HCT116 (cell line): ENCODE data around the gene MAP4K1. TPM values are rescaled to one million over a fixed set of nuclear protein-coding genes. Genes with fewer than 3 reads are reported as not detected.

ENCODE experiments used
- ATAC-seq: fragments of 200-7000 bp; cut with Tn5 transposase; 2 replicates; pipeline ENCODE4 v1.9.1; 2020; ENCODE audit warnings: mild to moderate bottlenecking, moderate library complexity
- BruUV-seq: library from RNA; stranded (reverse); fragments of 400-500 nt; replicated peaks from 2 replicates; lab custom pipeline; 2021; lab: Mats Ljungman, UMichigan
- CTCF ChIA-PET: fragments of 300-600 bp; sonication (Branson Sonifier 250); formaldehyde crosslinking; loops from one replicate; lab custom pipeline; 2021; ENCODE audit warnings: antibody characterized with exemption; lab: Charles Lee
- POLR2A ChIA-PET: fragments of 300-600, 350-600 bp; sonication (Branson Sonifier 250); formaldehyde crosslinking; loops from one replicate; lab custom pipeline; 2021; ENCODE audit warnings: antibody characterized with exemption; lab: Charles Lee
- RAD21 ChIA-PET, 2 experiments: fragments of 300-600 bp; sonication (Branson Sonifier 250); formaldehyde crosslinking; loops; one replicate each; lab custom pipeline; 2023; ENCODE audit warnings: low total read pairs in 2 of 2; ENCODE audit not compliant: uncharacterized antibody in 2 of 2, unreplicated experiment in 2 of 2, low non-redundant PET in 1 of 2; lab: Charles Lee
- DNase-seq: peaks from one replicate; pipeline ENCODE4 v3.0.0-alpha.2; 2010; ENCODE audit warnings: low read depth, low spot score
- H2AFZ ChIP-seq: fragments of 200-600 bp; shearing (Covaris generic), sonication (generic); 2 replicates; pipeline ENCODE4 v1.6.1; 2017; ENCODE audit warnings: low read depth, mixed run types, mixed read lengths, antibody characterized with exemption, low read length; ENCODE audit not compliant: poor library complexity, severe bottlenecking
- H3K27ac ChIP-seq: 2 replicates; pipeline ENCODE4 v1.5.1; 2012; ENCODE audit warnings: low read depth, low read length
- H3K27me3 ChIP-seq: fragments of 200-600 bp; sonication (generic); 2 replicates; pipeline ENCODE4 v1.6.1; 2016; ENCODE audit warnings: mixed run types, low read length, mixed read lengths; ENCODE audit not compliant: insufficient read depth
- H3K36me3 ChIP-seq, 2 experiments: fragments of 200-500 bp in 1 of 2; fragments of 200-600 bp in 1 of 2; sonication (Bioruptor generic) in 1 of 2; sonication (generic) in 1 of 2; 2 replicates each; pipeline versions ENCODE4 v1.5.1 to v1.6.1; 2014 to 2016; ENCODE audit warnings: low read length in 2 of 2, inconsistent platforms in 1 of 2, mixed read lengths in 1 of 2, mixed run types in 1 of 2; ENCODE audit not compliant: insufficient read depth in 2 of 2, control insufficient read depth in 1 of 2
- H3K4me1 ChIP-seq, 2 experiments: fragments of 200-600 bp in 1 of 2; sonication (generic) in 1 of 2; 2 replicates each; pipeline versions ENCODE4 v1.5.1 to v1.6.1; 2012 to 2017; ENCODE audit warnings: low read length in 2 of 2, inconsistent platforms in 1 of 2, mild to moderate bottlenecking in 1 of 2, mixed read lengths in 1 of 2, mixed run types in 1 of 2, moderate library complexity in 1 of 2; ENCODE audit not compliant: insufficient read depth in 2 of 2, control insufficient read depth in 1 of 2
- H3K4me2 ChIP-seq: fragments of 200-600 bp; sonication (generic); 2 replicates; pipeline ENCODE4 v1.6.1; 2017; ENCODE audit warnings: mixed run types, low read length, mixed read lengths
- H3K4me3 ChIP-seq, 2 experiments: fragments of 200-600 bp in 1 of 2; sonication (generic) in 1 of 2; replicated peaks in 1 of 2; 2 replicates each; pipeline ENCODE4 v1.5.1; 2011 to 2016; ENCODE audit warnings: low read length in 2 of 2, control low read depth in 1 of 2, low read depth in 1 of 2, mild to moderate bottlenecking in 1 of 2, mixed read lengths in 1 of 2, mixed run types in 1 of 2
- H3K79me2 ChIP-seq: fragments of 200-600 bp; sonication (generic); 2 replicates; pipeline ENCODE4 v1.6.1; 2017; ENCODE audit warnings: mild to moderate bottlenecking, mixed run types, low read length, moderate library complexity, mixed read lengths; ENCODE audit not compliant: insufficient read depth
- H3K9ac ChIP-seq: fragments of 200-600 bp; sonication (generic); 2 replicates; pipeline ENCODE4 v1.6.1; 2016; ENCODE audit warnings: low read length, mixed read lengths
- H3K9me2 ChIP-seq: fragments of 200-600 bp; sonication (generic), shearing (Covaris generic); 2 replicates; pipeline ENCODE4 v1.6.1; 2017; ENCODE audit warnings: mixed run types, mild to moderate bottlenecking, moderate library complexity; ENCODE audit not compliant: insufficient read depth
- H3K9me3 ChIP-seq, 2 experiments: fragments of 200-500 bp in 1 of 2; fragments of 200-600 bp in 1 of 2; sonication (Bioruptor generic) in 1 of 2; sonication (generic) in 1 of 2; 2 replicates each; pipeline ENCODE4 v1.6.1; 2014 to 2017; ENCODE audit warnings: low read length in 2 of 2, mixed read lengths in 2 of 2, inconsistent platforms in 1 of 2, low read depth in 1 of 2, mild to moderate bottlenecking in 1 of 2, mixed run types in 1 of 2, moderate library complexity in 1 of 2; ENCODE audit not compliant: control insufficient read depth in 1 of 2, insufficient read depth in 1 of 2
- H4K20me1 ChIP-seq: fragments of 200-600 bp; sonication (generic), shearing (Covaris generic); 2 replicates; pipeline ENCODE4 v1.6.1; 2017; ENCODE audit warnings: mixed run types, mild to moderate bottlenecking, moderate library complexity; ENCODE audit not compliant: insufficient read depth
- CBX3 ChIP-seq: IDR thresholded peaks from 2 replicates; pipeline ENCODE4 v1.6.1; 2012; ENCODE audit warnings: low read depth
- CEBPB ChIP-seq: IDR thresholded peaks from 2 replicates; pipeline ENCODE4 v1.6.1; 2012; ENCODE audit warnings: low read depth
- EGR1 ChIP-seq: IDR thresholded peaks from 2 replicates; pipeline ENCODE4 v1.6.1; 2012; ENCODE audit warnings: low read depth
- ELF1 ChIP-seq: IDR thresholded peaks from 2 replicates; pipeline ENCODE4 v1.6.1; 2012; ENCODE audit warnings: low read depth, borderline replicate concordance
- EZH2phosphoT487 ChIP-seq: fragments of 200-600 bp; IDR thresholded peaks from 2 replicates; pipeline ENCODE4 v1.6.1; 2018; ENCODE audit warnings: antibody characterized with exemption, borderline replicate concordance
- FOSL1 ChIP-seq: IDR thresholded peaks from 2 replicates; pipeline ENCODE4 v1.6.1; 2012; ENCODE audit warnings: low read depth
- POLR2A ChIP-seq: IDR thresholded peaks from 2 replicates; pipeline ENCODE4 v1.7.0; 2011; ENCODE audit warnings: borderline replicate concordance; ENCODE audit not compliant: insufficient read depth, insufficient read length; ENCODE audit errors: extremely low read depth
- POLR2AphosphoS5 ChIP-seq: IDR thresholded peaks from 2 replicates; pipeline ENCODE4 v1.6.1; 2011; ENCODE audit warnings: mild to moderate bottlenecking, low read depth, low read length, moderate library complexity
- RAD21 ChIP-seq: IDR thresholded peaks from 2 replicates; pipeline ENCODE4 v1.6.1; 2012; ENCODE audit warnings: low read depth, mild to moderate bottlenecking
- SIN3A ChIP-seq: IDR thresholded peaks from 2 replicates; pipeline ENCODE4 v1.6.1; 2012; ENCODE audit warnings: low read depth
- SRF ChIP-seq: IDR thresholded peaks from 2 replicates; pipeline ENCODE4 v1.6.1; 2012; ENCODE audit warnings: low read depth
- TCF7L2 ChIP-seq: IDR thresholded peaks from 2 replicates; pipeline ENCODE4 v1.7.0; 2011; ENCODE audit warnings: borderline replicate concordance, inconsistent platforms; ENCODE audit not compliant: insufficient read depth, insufficient read length; ENCODE audit errors: extremely low read depth
- intact Hi-C: fragments of 100-400 bp; cut with micrococcal nuclease; formaldehyde crosslinking; loops from 2 replicates; pipeline ENCODE4 v1.10.0; 2022
- total RNA-seq: library from RNA; stranded (reverse); gene quantifications from one replicate; pipeline ENCODE4 v1.2.1, GENCODE V29; 2021; ENCODE audit not compliant: unreplicated experiment
- TF ChIP-seq, protein P1 (sequence below): IDR thresholded peaks from 2 replicates; pipeline ENCODE4 v1.6.1; 2012
- TF ChIP-seq, protein P2 (sequence below), 3 experiments: fragments of 200-600 bp in 1 of 3; sonication (generic) in 1 of 3; IDR thresholded peaks in 2 of 3; conservative IDR thresholded peaks in 1 of 3; 2 replicates each; pipeline ENCODE4 v1.5.1; 2012 to 2017; ENCODE audit warnings: low read depth in 2 of 3, low read length in 2 of 3, antibody characterized with exemption in 1 of 3, borderline replicate concordance in 1 of 3, control low read depth in 1 of 3, mild to moderate bottlenecking in 1 of 3, mixed read lengths in 1 of 3, mixed run types in 1 of 3, moderate library complexity in 1 of 3; ENCODE audit not compliant: insufficient read depth in 1 of 3
- TF ChIP-seq, protein P3 (sequence below): IDR thresholded peaks from 2 replicates; pipeline ENCODE4 v1.6.1; 2012

Gene MAP4K1
- total RNA-seq, 1 experiment from 2014 or later, result 9.1 TPM

DNA sequence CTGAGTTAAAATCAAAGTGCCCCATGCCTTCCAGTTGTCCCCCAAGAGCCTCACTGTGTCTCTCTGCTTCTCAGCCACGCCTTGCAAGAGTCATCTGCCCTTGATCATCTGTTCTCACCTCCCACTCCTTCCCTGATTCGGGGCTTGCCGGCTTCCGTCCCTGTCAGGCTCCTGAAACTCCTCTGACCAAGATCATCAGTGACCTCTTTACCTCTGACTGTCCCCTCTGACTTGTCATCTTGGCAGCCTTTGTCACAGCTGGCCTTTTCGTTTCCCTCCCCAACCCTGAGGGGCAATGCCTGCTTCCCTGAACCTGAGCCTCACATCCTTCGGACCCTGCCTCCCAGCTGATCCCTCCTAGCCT, 66.3 kb downstream of the MAP4K1 start:
- no peak overlapping the region for H2AFZ ChIP-seq
- no peak for ATAC-seq
- CTCF ChIA-PET, result no interaction called here

More for the DNA sequence above, 66.3 kb downstream of the MAP4K1 start:
- no peak overlapping the region for H3K4me3 ChIP-seq
- no peak for DNase-seq
- H3K36me3 ChIP-seq, result no peaks in the 10 kb centered on the region
- intact Hi-C loops, result no loop called here
- no peaks in the 10 kb centered on the region for H3K9me3 ChIP-seq
- RAD21 ChIA-PET, result no interaction called here
- no peak overlapping the region for H3K27ac ChIP-seq
- no peaks in the 10 kb centered on the region for H4K20me1 ChIP-seq
- H3K27me3 ChIP-seq, result no peaks in the 10 kb centered on the region
- TF ChIP-seq TCF7L2 (no peak), ELF1 (no peak), EGR1 (no peak), SIN3A (no peak), POLR2AphosphoS5 (no peak), CEBPB (no peak), POLR2A (no peak), SRF (no peak), RAD21 (no peak), FOSL1 (no peak), EZH2phosphoT487 (no peak), CBX3 (no peak)
- TF ChIP-seq, protein P1, sequence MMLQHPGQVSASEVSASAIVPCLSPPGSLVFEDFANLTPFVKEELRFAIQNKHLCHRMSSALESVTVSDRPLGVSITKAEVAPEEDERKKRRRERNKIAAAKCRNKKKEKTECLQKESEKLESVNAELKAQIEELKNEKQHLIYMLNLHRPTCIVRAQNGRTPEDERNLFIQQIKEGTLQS, result no peak
- TF ChIP-seq, protein P2, sequence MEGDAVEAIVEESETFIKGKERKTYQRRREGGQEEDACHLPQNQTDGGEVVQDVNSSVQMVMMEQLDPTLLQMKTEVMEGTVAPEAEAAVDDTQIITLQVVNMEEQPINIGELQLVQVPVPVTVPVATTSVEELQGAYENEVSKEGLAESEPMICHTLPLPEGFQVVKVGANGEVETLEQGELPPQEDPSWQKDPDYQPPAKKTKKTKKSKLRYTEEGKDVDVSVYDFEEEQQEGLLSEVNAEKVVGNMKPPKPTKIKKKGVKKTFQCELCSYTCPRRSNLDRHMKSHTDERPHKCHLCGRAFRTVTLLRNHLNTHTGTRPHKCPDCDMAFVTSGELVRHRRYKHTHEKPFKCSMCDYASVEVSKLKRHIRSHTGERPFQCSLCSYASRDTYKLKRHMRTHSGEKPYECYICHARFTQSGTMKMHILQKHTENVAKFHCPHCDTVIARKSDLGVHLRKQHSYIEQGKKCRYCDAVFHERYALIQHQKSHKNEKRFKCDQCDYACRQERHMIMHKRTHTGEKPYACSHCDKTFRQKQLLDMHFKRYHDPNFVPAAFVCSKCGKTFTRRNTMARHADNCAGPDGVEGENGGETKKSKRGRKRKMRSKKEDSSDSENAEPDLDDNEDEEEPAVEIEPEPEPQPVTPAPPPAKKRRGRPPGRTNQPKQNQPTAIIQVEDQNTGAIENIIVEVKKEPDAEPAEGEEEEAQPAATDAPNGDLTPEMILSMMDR (IDR thresholded peaks at IDR 0.05 in 2 of 3, conservative IDR thresholded peaks at IDR 0.05 in 1 of 3; ENCODE audit: borderline replicate concordance in 1 of 3, insufficient read depth in 1 of 3, low read depth in 2 of 3, low read length in 2 of 3), result no peak
- TF ChIP-seq, protein P3, sequence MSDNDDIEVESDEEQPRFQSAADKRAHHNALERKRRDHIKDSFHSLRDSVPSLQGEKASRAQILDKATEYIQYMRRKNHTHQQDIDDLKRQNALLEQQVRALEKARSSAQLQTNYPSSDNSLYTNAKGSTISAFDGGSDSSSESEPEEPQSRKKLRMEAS, result no peak
- H3K4me2 ChIP-seq, result no peak overlapping the region
- H3K9ac ChIP-seq, result no peak overlapping the region
- H3K9me2 ChIP-seq, result no peaks in the 10 kb centered on the region
- POLR2A ChIA-PET, result no interaction called here
- peaks cover 0 to 5% of the 10 kb centered on the region in 2 experiments; a peak in 1 of 4 replicates for H3K4me1 ChIP-seq
- H3K79me2 ChIP-seq, result no peaks in the 10 kb centered on the region
- BruUV-seq, result no TSS peak
